ENCODE data around the gene HLA-DQA1. TPM values are rescaled to one million over a fixed set of nuclear protein-coding genes. Genes with fewer than 3 reads are reported as not detected.
"Not testable (repeated sequence)": the region's sequence is repeated elsewhere in the genome, so short reads cannot be mapped to it uniquely, and the experiment has no call there.

Gene HLA-DQA1
- total RNA-seq, 1 donor from 2014 or later = 5.4 TPM

DNA sequence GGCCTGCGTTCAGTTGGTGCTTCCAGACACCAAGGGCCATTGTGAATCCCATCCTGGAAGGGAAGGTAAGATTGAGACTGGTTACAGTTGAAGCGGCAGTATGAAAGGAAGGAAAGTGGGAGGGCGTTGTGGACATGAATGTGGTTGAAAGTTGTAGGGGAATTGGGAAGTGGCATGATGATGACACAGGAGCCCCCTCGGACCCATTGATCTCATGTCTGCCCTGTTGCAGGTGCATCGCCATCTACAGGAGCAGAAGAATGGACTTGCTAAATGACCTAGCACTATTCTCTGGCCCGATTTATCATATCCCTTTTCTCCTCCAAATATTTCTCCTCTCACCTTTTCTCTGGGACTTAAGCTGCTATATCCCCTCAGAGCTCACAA, 5.5 kb downstream of the HLA-DQA1 start:
- Histone ChIP-seq H3K4me3 (no peak overlapping the region), H3K9me3 (replicated peaks) (no peaks in the 10 kb centered on the region), H3K4me1 (no peaks in the 10 kb centered on the region), H3K36me3 (no peaks in the 10 kb centered on the region), H3K27ac (replicated peaks) (no peak overlapping the region), H3K27me3 (ENCODE audit: low read depth) (no peaks in the 10 kb centered on the region)
- no peak for DNase-seq
- TF ChIP-seq, protein P1, sequence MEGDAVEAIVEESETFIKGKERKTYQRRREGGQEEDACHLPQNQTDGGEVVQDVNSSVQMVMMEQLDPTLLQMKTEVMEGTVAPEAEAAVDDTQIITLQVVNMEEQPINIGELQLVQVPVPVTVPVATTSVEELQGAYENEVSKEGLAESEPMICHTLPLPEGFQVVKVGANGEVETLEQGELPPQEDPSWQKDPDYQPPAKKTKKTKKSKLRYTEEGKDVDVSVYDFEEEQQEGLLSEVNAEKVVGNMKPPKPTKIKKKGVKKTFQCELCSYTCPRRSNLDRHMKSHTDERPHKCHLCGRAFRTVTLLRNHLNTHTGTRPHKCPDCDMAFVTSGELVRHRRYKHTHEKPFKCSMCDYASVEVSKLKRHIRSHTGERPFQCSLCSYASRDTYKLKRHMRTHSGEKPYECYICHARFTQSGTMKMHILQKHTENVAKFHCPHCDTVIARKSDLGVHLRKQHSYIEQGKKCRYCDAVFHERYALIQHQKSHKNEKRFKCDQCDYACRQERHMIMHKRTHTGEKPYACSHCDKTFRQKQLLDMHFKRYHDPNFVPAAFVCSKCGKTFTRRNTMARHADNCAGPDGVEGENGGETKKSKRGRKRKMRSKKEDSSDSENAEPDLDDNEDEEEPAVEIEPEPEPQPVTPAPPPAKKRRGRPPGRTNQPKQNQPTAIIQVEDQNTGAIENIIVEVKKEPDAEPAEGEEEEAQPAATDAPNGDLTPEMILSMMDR (IDR thresholded peaks at IDR 0.05; ENCODE audit: borderline replicate concordance) = no peak
- intact Hi-C loops (cut with micrococcal nuclease) = no loop called here

DNA sequence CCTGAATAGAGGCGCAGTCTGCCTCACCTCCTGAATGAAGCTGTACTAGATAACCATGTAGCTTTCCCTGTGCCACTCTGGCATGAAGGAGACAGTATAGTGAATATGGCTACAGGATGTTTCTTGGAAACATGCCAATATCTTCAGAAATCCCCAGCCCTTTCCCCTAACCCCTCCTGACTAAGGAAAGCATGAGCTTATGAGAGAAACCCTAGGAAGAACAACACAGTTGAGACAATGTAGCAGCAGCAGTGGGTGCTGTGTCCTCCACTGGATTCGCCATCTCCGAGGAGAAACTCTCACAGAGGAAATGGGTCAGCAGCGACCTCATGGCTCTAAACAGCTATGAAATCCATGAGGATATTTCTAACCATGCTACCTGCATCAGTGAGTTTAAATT, 6.7 kb downstream of the HLA-DQA1 start:
- Histone ChIP-seq H3K4me3 (no peak overlapping the region), H3K27me3 (ENCODE audit: low read depth) (no peaks in the 10 kb centered on the region), H3K9me3 (replicated peaks) (no peaks in the 10 kb centered on the region), H3K36me3 (no peaks in the 10 kb centered on the region), H3K4me1 (no peaks in the 10 kb centered on the region), H3K27ac (replicated peaks) (no peak overlapping the region)
- TF ChIP-seq, protein P1 (IDR thresholded peaks at IDR 0.05; ENCODE audit: borderline replicate concordance) = no peak
- intact Hi-C loops (cut with micrococcal nuclease) = no loop called here
- no peak for DNase-seq

DNA sequence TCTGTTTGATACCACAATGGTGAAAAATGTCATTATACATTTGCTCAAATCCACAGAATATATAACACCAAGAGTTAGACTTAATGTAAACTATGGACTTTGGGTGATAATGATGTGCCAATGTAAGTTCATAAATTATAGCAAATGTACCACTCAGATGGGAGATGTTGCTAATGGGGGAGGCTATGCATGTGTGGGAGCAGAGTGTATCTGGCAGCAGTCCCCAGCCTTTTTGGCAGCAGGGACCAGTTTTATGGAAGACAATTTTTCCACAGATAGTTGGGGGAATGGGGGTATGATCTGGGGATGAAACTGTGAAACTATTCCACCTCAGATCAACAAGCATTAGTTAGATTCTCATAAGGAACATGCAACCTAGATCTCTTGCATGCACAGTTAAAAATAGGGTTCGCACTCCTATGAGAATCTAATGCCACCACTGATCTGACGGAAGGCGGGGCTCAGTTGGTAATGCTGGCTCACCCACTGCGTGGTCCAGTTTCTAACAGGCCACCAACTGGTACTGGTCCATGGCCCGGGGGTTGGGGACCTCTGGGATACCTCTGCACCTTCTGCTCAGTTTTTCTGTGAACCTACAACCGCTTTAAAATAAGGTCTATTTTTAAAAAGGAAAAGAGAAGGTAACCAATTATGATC, 8.0 kb downstream of the HLA-DQA1 start:
- TF ChIP-seq, protein P1 (IDR thresholded peaks at IDR 0.05; ENCODE audit: borderline replicate concordance) = no peak
- no peaks in the 10 kb centered on the region for H3K27me3 ChIP-seq (ENCODE audit: low read depth)
- intact Hi-C loops (cut with micrococcal nuclease) = no loop called here
- H3K9me3 ChIP-seq (replicated peaks) = no peaks in the 10 kb centered on the region
- H3K4me1 ChIP-seq = no peaks in the 10 kb centered on the region
- H3K36me3 ChIP-seq = no peaks in the 10 kb centered on the region
- no peak for DNase-seq
- H3K4me3 ChIP-seq = no peak overlapping the region
- no peak overlapping the region for H3K27ac ChIP-seq (replicated peaks)

DNA sequence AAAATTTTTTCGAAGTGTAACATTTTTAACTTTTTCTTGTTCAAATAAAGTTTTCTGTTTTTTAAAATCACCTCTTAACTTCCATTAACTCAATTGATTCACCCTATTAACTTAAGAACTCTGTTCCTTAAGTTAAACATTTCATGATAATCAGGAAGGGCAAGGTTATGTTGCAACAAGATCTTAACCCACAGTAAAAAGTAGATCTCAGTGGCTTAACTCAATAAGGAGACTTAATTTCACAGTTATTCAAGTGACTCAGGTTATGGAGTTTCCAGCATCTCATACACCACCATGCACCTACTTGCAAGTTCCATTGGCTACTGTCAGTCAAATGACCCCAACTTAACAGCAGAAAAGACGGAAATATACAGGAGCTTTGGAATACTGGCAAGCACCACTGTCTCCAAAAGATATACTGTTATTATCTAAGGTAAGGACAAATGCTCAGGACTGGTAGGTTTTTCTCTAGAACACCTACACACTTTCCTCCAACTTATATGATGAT, 18.1 kb downstream of the HLA-DQA1 start:
- no peak for DNase-seq
- Histone ChIP-seq H3K4me1 (no peaks in the 10 kb centered on the region), H3K27ac (replicated peaks) (no peak overlapping the region), H3K27me3 (ENCODE audit: low read depth) (no peaks in the 10 kb centered on the region), H3K9me3 (replicated peaks) (no peaks in the 10 kb centered on the region), H3K4me3 (no peak overlapping the region), H3K36me3 (no peaks in the 10 kb centered on the region)
- intact Hi-C loops (cut with micrococcal nuclease) = no loop called here
- TF ChIP-seq, protein P1 (IDR thresholded peaks at IDR 0.05; ENCODE audit: borderline replicate concordance) = no peak

DNA sequence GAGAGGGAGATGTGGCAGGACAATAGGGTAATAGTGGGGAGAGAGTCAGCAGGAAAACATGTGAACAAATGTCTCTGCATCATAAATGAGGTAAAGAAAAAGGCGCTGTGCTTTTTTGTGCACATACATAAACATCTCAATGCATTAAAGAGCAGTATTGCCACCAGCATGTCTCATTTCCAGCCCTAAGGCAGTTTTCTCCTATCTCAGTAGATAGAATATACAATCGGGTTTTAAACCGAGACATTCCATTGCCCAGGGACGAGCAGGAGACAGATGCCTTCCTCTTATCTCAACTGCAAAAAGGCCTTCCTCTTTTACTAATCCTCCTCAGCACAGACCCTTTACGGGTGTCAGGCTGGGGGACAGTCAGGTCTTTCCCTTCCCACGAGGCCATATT, 20.1 kb downstream of the HLA-DQA1 start:
- H3K27me3 ChIP-seq (ENCODE audit: low read depth); H3K36me3 ChIP-seq; H3K4me3 ChIP-seq; H3K9me3 ChIP-seq (replicated peaks); H3K27ac ChIP-seq (replicated peaks); H3K4me1 ChIP-seq; intact Hi-C loops (cut with micrococcal nuclease); DNase-seq: not testable (repeated sequence)

DNA sequence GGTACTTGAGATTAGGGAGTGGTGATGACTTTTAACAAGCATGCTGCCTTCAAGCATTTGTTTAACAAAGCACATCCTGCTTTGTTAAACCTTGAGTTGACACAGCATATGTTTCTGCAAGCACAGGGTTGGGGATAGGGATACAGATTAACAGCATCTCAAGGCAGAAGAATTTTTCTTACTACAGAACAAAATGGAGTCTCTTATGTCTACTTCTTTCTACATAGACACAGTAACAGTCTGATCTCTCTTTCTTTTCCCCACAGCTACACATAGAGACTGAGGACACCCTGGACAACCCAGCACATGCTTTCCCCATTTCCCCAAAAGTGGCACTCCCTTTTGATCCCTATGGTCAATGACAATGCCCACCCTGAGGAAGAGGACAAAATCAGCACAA, 20.6 kb downstream of the HLA-DQA1 start:
- H3K9me3 ChIP-seq (replicated peaks); H3K27me3 ChIP-seq (ENCODE audit: low read depth); H3K4me1 ChIP-seq; DNase-seq; H3K27ac ChIP-seq (replicated peaks); intact Hi-C loops (cut with micrococcal nuclease); H3K36me3 ChIP-seq; H3K4me3 ChIP-seq: not testable (repeated sequence)
